NCI-H2227 treated with DMSO at 0.1 percent for 48 hours (cell line): ENCODE measurements around the gene ZNF382.

Experiments
- DNase-seq: peaks from one replicate; lab custom pipeline; 2025; lab: John Stamatoyannopoulos, UW

The ZNF382 gene

DNA sequence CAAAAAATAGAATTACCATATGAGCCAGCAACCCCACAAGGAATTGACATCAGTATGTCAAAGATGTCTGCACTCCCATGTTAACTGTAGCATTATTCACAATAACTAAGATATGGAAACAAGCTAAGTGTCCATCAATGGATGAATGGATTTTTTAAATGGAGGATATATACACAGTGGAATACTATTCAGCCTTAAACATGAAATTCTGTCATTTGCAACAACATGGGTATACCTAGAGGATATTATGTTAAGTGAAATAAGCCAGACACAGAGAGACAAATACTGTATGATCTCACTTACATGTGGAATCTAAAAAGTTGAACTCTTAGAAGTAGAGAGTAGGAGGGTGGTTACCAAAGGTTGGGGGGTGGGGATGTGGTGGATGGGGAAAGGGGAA lies 74.3 kb downstream of the ZNF382 start:
- no peak for DNase-seq
